ENCODE measurements around the gene TMEM123. TPM values are rescaled to one million over a fixed set of nuclear protein-coding genes. Genes with fewer than 3 reads are reported as not detected.

TMEM123 gene
- total and polyA plus RNA-seq, 2 donors (not counting 1 experiment from before 2014, with no cell fraction given): 36.7 to 422 TPM

GRCh38 chr11:102453921-102454320, 1.4 kb upstream of the TMEM123 start:
- Histone ChIP-seq H3K79me2 (ENCODE audit: control insufficient read depth, insufficient read depth, low read length) (peaks cover 31% of the 10 kb centered on the region), H2AFZ (ENCODE audit: insufficient read depth, low read depth, low read length, poor library complexity, severe bottlenecking) (peak overlapping the region; percentile 85), H3K9me3 (ENCODE audit: control extremely low read depth in 1 of 3, control insufficient read depth in 2 of 3, insufficient read depth in 1 of 3, low read length in 2 of 3) (no peaks in the 10 kb centered on the region), H3K4me3 (ENCODE audit: control extremely low read depth in 1 of 5, extremely low read depth in 1 of 5, insufficient read depth in 1 of 5, low read depth in 2 of 5, low read length in 4 of 5) (no peak overlapping the region), H3K27ac (ENCODE audit: low read length in 2 of 2) (no peak overlapping the region), H3K4me2 (replicated peaks; ENCODE audit: low read depth, low read length, poor library complexity, severe bottlenecking) (peak overlapping the region; percentile 83), H3K9ac (ENCODE audit: low read length) (no peak overlapping the region), H4K20me1 (ENCODE audit: control insufficient read depth, insufficient read depth, low read length, poor library complexity, severe bottlenecking) (peaks cover 9% of the 10 kb centered on the region), H3K27me3 (replicated peaks in 1 of 4; ENCODE audit: control extremely low read depth in 1 of 4, control insufficient read depth in 3 of 4, insufficient read depth in 4 of 4, low read length in 3 of 4) (no peaks in the 10 kb centered on the region), H3K36me3 (replicated peaks in 1 of 2; ENCODE audit: control extremely low read depth in 1 of 2, control insufficient read depth in 1 of 2, extremely low read depth in 1 of 2, insufficient read depth in 2 of 2, low read length in 1 of 2) (no peaks in the 10 kb centered on the region), H3K4me1 (ENCODE audit: control insufficient read depth in 2 of 2, insufficient read depth in 2 of 2, low read length in 2 of 2) (peaks cover 35 to 41% of the 10 kb centered on the region in 2 donors)
- no peaks in the 10 kb centered on the region for H3K9me3 Mint-ChIP-seq (ENCODE audit: insufficient read depth)
- H3K4me1 Mint-ChIP-seq: peaks cover 54% of the 10 kb centered on the region
- H3K27me3 Mint-ChIP-seq: no peaks in the 10 kb centered on the region
- H3K4me3 Mint-ChIP-seq: peak overlapping the region; percentile 40
- no peak for DNase-seq
- TF ChIP-seq CTCF (IDR thresholded peaks at IDR 0.05): no peak
- TF ChIP-seq EZH2 (IDR thresholded peaks at IDR 0.05; ENCODE audit: borderline replicate concordance, insufficient read depth, low read depth, low read length, poor library complexity, severe bottlenecking): no peak
- intact Hi-C loops (cut with micrococcal nuclease): loop anchor here (1.0 to 10.0 kb wide), 4 partner anchors 20 to 539 kb away; partner anchors contain the start of genes ANGPTL5 and CEP126
- CTCF ChIA-PET: interaction anchor here (1.5 kb wide), 1 partner anchor 20 kb away, joined by 4 read pairs; no protein-coding TSS in a partner anchor
- no peak for ATAC-seq (ENCODE audit: low read depth)
- POLR2A ChIA-PET: interaction anchor here (0.9 to 1.6 kb wide), 2 partner anchors 26 to 63 kb away, joined by 3 to 5 read pairs; no protein-coding TSS in a partner anchor
- H3K27ac Mint-ChIP-seq: peak overlapping the region; percentile 98
- no CpG with 5 or more reads among the region's 3 CpGs for WGBS (ENCODE audit: insufficient coverage)

- peaks cover 42 to 47% of the 10 kb centered on the region in 2 donors for H3K4me1 ChIP-seq (ENCODE audit: control insufficient read depth in 2 of 2, insufficient read depth in 2 of 2, low read length in 2 of 2)
- ATAC-seq (ENCODE audit: low read depth) (no peak), DNase-seq (no peak)
- no peak for TF ChIP-seq CTCF (IDR thresholded peaks at IDR 0.05)
- TF ChIP-seq EZH2 (IDR thresholded peaks at IDR 0.05; ENCODE audit: borderline replicate concordance, insufficient read depth, low read depth, low read length, poor library complexity, severe bottlenecking): no peak
- no peaks in the 10 kb centered on the region for H3K27me3 ChIP-seq (replicated peaks in 1 of 4; ENCODE audit: control extremely low read depth in 1 of 4, control insufficient read depth in 3 of 4, insufficient read depth in 4 of 4, low read length in 3 of 4)
- peak overlapping the region; percentile 82 to 91 for H3K27ac ChIP-seq (ENCODE audit: low read length in 2 of 2)
- peak overlapping the region; percentile 80 for H3K9ac ChIP-seq (ENCODE audit: low read length)
- 7% methylated on average over 5 of the region's 8 CpGs for WGBS (ENCODE audit: insufficient coverage)
- Mint-ChIP-seq H3K4me1 (peaks cover 60% of the 10 kb centered on the region), H3K9me3 (ENCODE audit: insufficient read depth) (no peaks in the 10 kb centered on the region), H3K27me3 (no peaks in the 10 kb centered on the region), H3K27ac (peak overlapping the region; percentile 98), H3K4me3 (peak overlapping the region; percentile 98)
- ChIA-PET POLR2A (interaction anchor here (0.7 to 1.6 kb wide), 3 partner anchors 19 to 63 kb away, joined by 3 to 5 read pairs (median 3); no protein-coding TSS in a partner anchor), CTCF (interaction anchor here (0.8 to 1.5 kb wide), 3 partner anchors 21 to 159 kb away, joined by 3 to 4 read pairs (median 4); no protein-coding TSS in a partner anchor)
- H3K79me2 ChIP-seq (ENCODE audit: control insufficient read depth, insufficient read depth, low read length): peaks cover 36% of the 10 kb centered on the region
- peaks cover 0 to 2% of the 10 kb centered on the region in 2 experiments for H3K36me3 ChIP-seq (replicated peaks in 1 of 2; ENCODE audit: control extremely low read depth in 1 of 2, control insufficient read depth in 1 of 2, extremely low read depth in 1 of 2, insufficient read depth in 2 of 2, low read length in 1 of 2)
- H2AFZ ChIP-seq (ENCODE audit: insufficient read depth, low read depth, low read length, poor library complexity, severe bottlenecking): peak overlapping the region; percentile 85
- H3K9me3 ChIP-seq (ENCODE audit: control extremely low read depth in 1 of 3, control insufficient read depth in 2 of 3, insufficient read depth in 1 of 3, low read length in 2 of 3): no peaks in the 10 kb centered on the region
- H4K20me1 ChIP-seq (ENCODE audit: control insufficient read depth, insufficient read depth, low read length, poor library complexity, severe bottlenecking): peaks cover 9% of the 10 kb centered on the region
- H3K4me2 ChIP-seq (replicated peaks; ENCODE audit: low read depth, low read length, poor library complexity, severe bottlenecking): peak overlapping the region; percentile 83
- H3K4me3 ChIP-seq (ENCODE audit: control extremely low read depth in 1 of 5, extremely low read depth in 1 of 5, insufficient read depth in 1 of 5, low read depth in 2 of 5, low read length in 4 of 5): peak overlapping the region; percentile 41 to 98 (median 91)
- intact Hi-C loops (cut with micrococcal nuclease): loop anchor here (1.0 to 10.0 kb wide), 4 partner anchors 21 to 538 kb away; partner anchors contain the start of genes ANGPTL5 and CEP126
Measured at GRCh38 chr11:102453302-102453695, 734 bp upstream of the TMEM123 start.

Measured in B cell (primary cell).